ENCODE measurements around the gene TRAK2. TPM values are rescaled to one million over a fixed set of nuclear protein-coding genes. Genes with fewer than 3 reads are reported as not detected.
"Not testable (repeated sequence)": the region's sequence is repeated elsewhere in the genome, so short reads cannot be mapped to it uniquely, and the experiment has no call there.

TRAK2 gene
- total RNA-seq, 1 donor from 2014 or later = 30.3 TPM

DNA sequence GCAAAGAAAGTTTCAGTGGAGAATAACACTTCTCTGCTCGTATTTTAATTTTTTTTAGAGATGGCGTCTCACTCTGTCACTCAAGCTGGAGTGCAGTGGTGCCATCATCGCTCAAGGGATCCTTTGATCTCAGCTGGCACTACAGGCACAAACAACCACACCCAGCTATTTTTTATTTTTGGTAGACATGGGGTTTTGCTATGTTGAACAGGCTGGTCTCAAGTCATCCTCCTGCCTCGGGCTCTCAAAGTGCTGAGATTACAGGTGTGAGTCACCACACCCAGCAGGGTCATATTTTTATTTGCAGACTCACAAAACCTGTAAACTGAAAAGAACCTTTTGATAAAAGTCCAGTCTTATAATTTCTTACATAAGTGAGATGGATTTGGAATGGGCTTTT lies 2.6 kb downstream of the TRAK2 start:
- DNase-seq (ENCODE audit: low read depth, low spot score) = no peak

DNA sequence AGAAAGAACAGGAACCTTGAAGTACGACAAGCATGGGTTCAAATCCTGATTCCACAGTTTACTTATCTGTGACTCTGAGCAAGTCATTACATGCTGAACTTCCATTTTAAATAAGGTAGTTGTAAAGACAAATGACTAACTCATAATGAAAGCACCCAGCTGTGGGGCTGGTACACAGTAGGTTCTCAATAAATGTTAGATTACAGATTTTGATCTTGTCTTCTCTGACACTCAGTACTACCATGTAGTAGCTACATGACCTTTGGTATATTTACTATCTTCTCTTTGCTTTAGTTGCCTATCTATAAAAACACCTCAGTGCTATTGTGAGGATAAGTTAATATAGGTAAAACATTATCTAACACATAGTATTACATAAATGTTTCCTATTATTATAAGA lies 3.2 kb downstream of the TRAK2 start:
- no peak for DNase-seq (ENCODE audit: low read depth, low spot score)

GRCh38 chr2:201447086-201447485 lies 4.2 kb downstream of the TRAK2 start:
- DNase-seq (ENCODE audit: low read depth, low spot score) = no peak

- no peak for DNase-seq (ENCODE audit: low read depth, low spot score)
These were observed 6.4 kb downstream of the TRAK2 start for GRCh38 chr2:201444746-201445465.

- no peak for DNase-seq (ENCODE audit: low read depth, low spot score)
These were observed 9.8 kb downstream of the TRAK2 start for GRCh38 chr2:201441409-201441808.

- DNase-seq (ENCODE audit: low read depth, low spot score) = no peak
These were observed 11.1 kb downstream of the TRAK2 start for GRCh38 chr2:201440182-201440581.

DNA sequence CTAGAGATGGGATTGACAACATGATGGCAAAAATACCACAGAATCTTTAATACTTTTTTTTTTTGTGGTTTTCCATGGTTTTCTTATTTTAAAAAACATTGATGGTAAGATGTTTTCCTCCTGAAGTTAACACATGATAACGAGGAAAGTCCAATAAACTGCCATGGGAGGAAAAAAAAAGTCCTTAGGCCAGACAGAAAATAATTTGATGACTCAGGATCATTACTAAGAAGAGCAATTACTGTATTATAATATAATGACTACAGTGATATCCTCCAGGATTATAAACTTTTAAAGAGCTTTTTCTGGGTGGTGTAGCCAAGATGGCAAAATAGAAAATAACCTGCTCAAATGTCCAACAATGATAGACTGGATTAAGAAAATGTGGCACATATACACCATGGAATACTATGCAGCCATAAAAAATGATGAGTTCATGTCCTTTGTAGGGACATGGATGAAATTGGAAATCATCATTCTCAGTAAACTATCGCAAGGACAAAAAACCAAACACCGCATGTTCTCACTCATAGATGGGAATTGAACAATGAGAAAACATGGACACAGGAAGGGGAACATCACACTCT lies 11.8 kb downstream of the TRAK2 start:
- not testable (repeated sequence) for DNase-seq (ENCODE audit: low read depth, low spot score)

DNA sequence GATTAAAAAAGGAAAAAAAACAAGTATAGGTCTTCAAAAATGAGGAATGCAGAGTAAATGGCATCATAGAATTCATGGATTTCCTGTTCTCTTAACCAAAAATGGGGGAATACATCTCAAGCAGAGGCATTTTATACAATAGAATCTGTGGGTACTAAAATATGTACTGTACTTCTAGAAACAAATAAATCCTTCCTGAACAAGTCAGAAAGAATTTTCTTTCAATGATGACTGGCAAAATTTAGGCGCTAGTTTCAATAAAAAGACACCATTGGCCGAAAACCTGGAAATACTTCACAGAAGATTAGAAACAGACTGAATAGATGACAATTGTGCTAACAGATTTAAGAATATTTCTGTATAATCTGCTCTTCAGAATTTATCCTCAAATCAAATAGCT lies 15.1 kb downstream of the TRAK2 start:
- DNase-seq (ENCODE audit: low read depth, low spot score) = no peak

DNA sequence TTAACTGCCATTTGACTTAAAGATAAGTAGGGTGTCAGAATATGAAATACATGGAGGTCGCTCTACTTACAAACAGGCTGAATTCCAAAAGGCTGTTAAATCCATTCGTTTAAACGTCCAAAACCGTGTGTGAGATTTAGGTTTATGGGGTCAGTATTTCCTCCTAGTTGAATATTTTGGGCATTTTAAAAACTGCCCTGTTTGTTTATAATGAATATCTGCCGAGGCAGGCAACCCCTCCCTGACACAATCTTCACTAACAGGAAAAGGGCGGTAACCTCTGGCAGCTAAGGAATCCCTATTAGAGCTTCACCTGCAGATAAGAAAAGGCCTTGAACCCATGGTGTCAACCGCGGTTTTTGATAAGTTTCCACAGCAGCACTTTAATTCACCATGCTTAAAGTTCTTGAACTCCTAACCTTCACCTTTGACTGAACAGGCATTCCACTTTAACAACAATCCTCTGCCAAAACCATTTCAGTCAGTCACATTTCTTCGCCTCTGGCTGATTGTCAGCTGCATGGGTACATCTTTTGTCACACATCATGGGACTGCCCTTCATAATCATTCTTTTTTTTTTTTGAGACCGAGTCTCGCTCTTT lies 17.8 kb downstream of the TRAK2 start:
- no peak for DNase-seq (ENCODE audit: low read depth, low spot score)

DNA sequence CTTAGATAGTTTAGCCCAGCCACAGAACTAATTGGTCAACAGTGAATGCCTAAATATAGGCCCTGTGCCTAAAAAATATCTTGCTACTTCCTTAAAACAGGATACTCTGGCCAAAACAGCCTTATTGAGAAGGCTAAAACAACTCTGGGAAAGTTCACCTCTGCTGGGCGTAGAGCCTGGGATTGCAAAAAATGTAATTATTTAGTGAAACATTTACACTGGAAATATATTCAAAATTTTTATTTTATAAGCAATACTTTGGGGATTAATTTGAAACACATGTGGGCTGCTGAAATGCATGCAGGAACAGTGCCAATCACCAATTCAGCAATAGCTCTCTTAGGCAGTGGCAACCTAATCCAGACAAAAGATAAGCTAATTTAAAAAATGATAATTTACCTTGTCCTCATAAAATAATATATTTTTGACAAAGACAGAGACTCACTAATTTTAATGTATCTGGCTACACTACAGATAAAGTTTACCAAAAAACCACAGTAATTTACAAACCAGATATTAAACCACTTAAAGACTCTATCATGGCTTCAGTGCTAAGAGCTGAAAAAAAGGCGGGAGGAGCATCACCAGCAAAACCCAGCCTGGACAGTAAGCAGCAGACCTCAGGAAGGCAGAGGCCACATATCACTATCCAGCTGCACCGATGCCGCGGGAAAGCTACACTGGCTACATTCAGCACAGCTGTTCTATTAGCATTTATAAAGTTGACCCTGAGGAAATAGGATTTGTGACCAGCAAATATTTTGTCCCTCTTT lies 18.5 kb downstream of the TRAK2 start:
- no peak for DNase-seq (ENCODE audit: low read depth, low spot score)

DNA sequence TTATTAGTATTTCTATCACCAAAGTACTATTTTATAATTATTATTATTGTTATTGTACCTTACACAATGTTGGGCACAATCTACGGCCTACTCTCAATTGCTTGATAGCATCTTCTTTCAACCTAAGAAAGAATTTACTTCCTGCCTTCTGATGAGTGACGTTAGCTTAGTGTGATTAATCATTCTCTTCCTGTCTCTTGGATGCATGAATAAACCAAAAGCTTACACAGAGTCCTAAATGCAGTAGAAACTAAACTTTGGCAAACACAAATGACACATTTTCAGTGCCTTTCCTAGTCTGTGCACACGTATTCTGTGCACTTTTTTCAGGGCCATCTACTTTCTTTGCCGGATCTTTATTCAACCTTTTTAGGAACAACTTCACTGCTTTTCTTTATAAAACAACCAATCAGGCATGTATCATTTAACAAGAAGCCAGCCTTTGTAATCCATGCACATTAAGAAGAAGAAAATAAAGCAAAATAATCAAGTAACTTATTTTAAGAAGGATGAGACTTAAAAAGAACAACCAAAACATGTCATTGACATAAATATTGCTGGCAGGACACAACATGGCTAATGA lies 19.1 kb downstream of the TRAK2 start:
- no peak for DNase-seq (ENCODE audit: low read depth, low spot score)

DNA sequence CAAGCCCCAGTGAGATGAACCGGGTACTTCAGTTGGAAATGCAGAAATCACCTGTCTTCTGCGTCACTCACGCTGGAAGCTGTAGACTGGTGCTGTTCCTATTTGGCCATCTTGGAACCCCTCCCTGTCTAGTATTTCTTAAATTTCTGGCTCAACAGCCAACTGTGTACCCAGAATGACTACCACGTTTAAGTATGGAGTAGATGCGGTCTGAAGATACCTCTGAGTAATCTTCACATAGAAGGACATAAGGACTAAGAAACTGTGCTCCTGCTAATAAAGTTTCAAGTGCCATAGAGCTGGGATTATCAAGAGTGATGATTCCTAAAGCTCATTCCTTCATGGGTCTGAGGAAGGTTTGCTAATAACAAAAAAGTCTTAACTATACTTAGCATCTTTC lies 20.4 kb downstream of the TRAK2 start:
- no peak for DNase-seq (ENCODE audit: low read depth, low spot score)

DNA sequence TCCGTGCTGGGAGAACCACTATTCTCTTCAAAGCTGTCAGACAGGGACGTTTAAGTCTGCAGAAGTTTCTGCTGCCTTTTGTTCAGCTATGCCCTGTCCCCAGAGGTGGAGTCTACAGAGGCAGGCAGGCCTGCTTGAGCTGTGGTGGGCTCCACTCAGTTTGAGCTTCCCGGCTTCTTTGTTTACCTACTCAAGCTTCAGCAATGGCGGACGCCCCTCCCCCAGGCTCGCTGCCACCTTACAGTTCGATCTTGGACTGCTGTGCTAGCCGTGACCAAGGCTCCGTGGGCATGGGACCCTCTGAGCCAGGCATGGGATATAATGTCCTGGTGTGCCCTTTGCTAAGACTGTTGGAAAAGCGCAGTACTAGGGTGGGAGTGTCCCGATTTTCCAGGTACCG lies 20.9 kb downstream of the TRAK2 start:
- not testable (repeated sequence) for DNase-seq (ENCODE audit: low read depth, low spot score)

DNA sequence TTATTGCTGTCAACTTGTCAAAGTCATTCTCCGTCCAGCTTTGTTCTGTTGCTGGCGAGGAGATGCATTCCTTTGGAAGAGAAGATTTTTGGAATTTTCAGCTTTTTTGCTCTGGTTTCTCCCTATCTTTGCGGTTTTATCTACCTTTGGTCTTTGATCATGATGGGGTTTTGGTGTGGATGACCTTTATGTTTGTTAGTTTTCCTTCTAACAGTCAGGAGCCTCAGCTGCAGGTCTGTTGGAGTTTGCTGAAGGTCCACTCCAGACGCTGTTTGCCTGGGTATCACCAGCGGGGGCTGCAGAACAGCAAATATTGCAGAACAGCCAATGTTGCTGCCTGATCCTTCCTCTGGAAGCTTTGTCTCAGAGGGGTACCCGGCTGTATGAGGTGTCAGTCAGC lies 21.4 kb downstream of the TRAK2 start:
- DNase-seq (ENCODE audit: low read depth, low spot score) = not testable (repeated sequence)

DNA sequence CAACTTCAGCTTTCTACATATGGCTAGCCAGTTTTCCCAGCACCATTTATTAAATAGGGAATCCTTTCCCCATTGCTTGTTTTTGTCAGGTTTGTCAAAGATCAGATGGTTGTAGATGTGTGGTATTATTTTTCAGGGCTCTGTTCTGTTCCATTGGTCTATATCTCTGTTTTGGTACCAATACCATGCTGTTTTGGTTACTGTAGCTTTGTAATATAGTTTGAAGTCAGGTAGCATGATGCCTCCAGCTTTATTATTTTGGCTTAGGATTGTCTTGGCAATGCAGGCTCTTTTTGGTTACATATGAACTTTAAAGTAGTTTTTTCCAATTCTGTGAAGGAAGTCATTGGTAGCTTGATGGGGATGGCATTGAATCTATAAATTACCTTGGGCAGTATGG lies 22.9 kb downstream of the TRAK2 start:
- DNase-seq (ENCODE audit: low read depth, low spot score) = not testable (repeated sequence)

- no peak for DNase-seq (ENCODE audit: low read depth, low spot score)
These were observed 25.3 kb downstream of the TRAK2 start for GRCh38 chr2:201425952-201426351.

- peak; percentile 66 for DNase-seq (ENCODE audit: low read depth, low spot score)
These were observed 30.7 kb downstream of the TRAK2 start for GRCh38 chr2:201420442-201421113.

DNA sequence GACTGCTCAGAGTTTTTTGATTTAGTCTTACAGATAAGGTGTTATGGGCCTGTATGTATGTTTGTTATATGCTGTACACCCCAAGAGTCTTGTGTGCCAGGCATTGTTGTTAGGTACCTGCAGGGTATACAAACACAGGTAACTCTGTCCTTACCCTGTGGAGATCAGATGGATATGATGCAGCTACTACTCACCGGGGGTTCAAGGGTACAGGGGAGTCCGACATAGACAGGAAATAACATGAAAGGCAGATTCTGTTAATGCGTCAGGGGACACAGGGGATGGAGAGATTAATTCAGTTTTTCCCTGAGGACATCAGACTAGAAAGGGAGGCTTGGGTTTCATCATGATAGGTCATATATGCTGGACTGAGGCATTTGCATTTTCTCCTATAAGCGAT lies 31.3 kb downstream of the TRAK2 start:
- no peak for DNase-seq (ENCODE audit: low read depth, low spot score)

GRCh38 chr2:201419057-201419635 lies 32.1 kb downstream of the TRAK2 start:
- DNase-seq (ENCODE audit: low read depth, low spot score) = no peak

- DNase-seq (ENCODE audit: low read depth, low spot score) = no peak
These were observed 36.1 kb downstream of the TRAK2 start for GRCh38 chr2:201415149-201415548.
